Measurements from ENCODE around the gene PDCD10. TPM values are rescaled to one million over a fixed set of nuclear protein-coding genes. Genes with fewer than 3 reads are reported as not detected.

Gene PDCD10
- total RNA-seq, 2 experiments from 2014 or later = 51.6 to 52.8 TPM

DNA sequence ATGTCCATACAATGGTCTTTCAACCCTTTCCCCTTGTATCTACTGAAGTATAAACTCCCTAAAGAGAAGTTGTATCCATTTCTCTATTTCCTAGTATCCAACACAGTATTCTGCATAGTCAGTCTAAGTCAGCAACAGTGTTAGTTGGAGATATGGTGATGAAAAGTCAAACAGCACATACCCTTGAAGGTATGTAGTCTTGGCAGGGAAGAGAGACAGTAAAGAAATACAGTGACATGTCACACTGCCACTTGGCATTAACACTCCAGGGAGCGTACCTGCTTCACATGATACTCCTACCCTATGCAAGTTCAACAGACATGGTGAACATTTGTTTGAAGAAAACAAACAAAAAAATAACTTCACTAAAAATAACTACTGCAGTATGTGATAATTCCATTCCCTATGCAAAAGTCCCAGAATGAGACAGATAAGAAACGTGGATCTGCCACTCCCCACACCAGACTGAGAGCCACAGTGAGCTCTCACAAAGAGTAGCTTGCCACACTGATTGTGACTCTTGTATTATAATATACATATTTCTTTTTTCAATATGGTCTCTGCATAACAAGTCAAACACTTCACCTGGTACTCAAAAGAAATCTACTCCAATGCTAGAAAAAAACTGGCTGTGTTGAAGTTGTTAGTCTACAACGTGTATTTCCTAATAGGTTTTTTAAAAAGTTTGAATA lies 5.9 kb downstream of the PDCD10 start:
- Mint-ChIP-seq H3K9me3 (no peaks in the 10 kb centered on the region), H3K4me3 (no peak overlapping the region), H3K4me1 (peaks cover 34% of the 10 kb centered on the region), H3K27me3 (no peaks in the 10 kb centered on the region), H3K36me3 (peaks cover 13% of the 10 kb centered on the region), H3K27ac (no peak overlapping the region)
- DNase-seq (no peak), ATAC-seq (ENCODE audit: low read depth) (no peak)
- POLR2A ChIA-PET = no interaction called here

DNA sequence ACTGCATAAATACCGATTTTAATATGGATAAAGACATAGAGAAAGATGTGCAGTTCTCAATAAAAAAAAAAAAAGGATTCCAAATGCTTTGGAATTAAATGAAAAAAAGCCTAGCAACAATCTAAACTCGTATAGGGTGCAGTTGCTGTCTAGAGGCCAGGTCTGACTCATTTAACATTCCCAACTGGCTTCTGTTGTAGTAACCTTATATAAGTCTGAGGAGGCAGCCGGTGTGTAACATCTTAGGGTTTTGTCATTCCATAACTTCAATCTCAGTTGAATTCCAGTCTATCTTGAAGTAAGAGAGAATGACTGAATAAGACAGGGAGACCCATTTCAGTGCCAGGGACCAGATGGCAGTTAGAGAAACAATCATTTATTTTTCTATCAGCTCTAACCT lies 6.5 kb downstream of the PDCD10 start:
- Mint-ChIP-seq H3K27ac (no peak overlapping the region), H3K4me3 (no peak overlapping the region), H3K27me3 (no peaks in the 10 kb centered on the region), H3K36me3 (peaks cover 15% of the 10 kb centered on the region), H3K4me1 (peaks cover 32% of the 10 kb centered on the region), H3K9me3 (no peaks in the 10 kb centered on the region)
- DNase-seq = no peak
- no peak for ATAC-seq (ENCODE audit: low read depth)
- POLR2A ChIA-PET = no interaction called here

DNA sequence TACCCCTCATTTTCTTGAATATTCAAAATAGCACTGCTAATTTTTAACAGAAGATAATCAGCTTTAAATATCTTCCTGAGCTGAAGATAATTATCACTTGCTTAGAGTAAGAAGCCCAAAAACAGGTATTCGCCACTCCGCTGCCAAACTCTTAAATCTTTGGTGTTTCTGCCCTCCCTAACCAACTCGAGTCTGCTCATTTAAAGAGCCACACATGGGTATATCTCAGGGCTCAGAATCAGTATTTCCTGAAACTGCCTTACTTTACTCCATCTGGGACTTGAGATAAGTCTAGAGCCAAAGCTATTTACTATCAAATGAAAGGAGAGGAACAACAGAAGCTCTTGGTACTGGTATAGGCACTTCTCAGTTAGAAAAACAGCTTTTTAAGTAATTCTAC lies 10.8 kb downstream of the PDCD10 start:
- H3K4me3 Mint-ChIP-seq = no peak overlapping the region
- H3K9me3 Mint-ChIP-seq = no peaks in the 10 kb centered on the region
- POLR2A ChIA-PET = no interaction called here
- no peak overlapping the region for H3K27ac Mint-ChIP-seq
- no peak for DNase-seq
- peaks cover 30% of the 10 kb centered on the region for H3K36me3 Mint-ChIP-seq
- H3K4me1 Mint-ChIP-seq = peaks cover 14% of the 10 kb centered on the region
- H3K27me3 Mint-ChIP-seq = no peaks in the 10 kb centered on the region
- no peak for ATAC-seq (ENCODE audit: low read depth)

DNA sequence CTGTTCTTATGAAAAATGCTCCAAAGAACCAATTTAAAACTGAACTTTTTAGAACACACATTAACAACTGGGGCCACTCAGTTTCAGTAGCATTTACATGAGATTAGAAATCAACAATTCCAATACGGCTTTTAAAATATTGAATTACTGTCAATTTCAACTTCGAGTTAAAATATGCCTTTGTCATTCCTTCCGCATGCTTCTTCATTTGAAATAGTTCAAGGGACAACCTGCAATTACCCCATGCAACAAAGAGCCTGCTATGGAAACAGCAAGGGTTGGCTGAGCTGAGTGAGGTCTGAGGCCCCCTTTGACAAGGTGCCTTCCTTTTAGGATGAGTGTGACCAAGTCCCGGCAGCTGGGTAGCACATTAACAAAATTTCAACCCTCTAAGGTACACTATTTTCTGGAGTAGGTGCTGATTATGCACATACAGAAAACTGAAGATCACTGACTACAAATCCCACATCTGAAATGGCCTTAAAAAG lies 11.6 kb downstream of the PDCD10 start:
- Mint-ChIP-seq H3K27ac (no peak overlapping the region), H3K36me3 (peaks cover 38% of the 10 kb centered on the region), H3K4me3 (no peak overlapping the region), H3K27me3 (no peaks in the 10 kb centered on the region), H3K4me1 (peaks cover 12% of the 10 kb centered on the region), H3K9me3 (no peaks in the 10 kb centered on the region)
- no peak for ATAC-seq (ENCODE audit: low read depth)
- POLR2A ChIA-PET = no interaction called here
- no peak for DNase-seq

DNA sequence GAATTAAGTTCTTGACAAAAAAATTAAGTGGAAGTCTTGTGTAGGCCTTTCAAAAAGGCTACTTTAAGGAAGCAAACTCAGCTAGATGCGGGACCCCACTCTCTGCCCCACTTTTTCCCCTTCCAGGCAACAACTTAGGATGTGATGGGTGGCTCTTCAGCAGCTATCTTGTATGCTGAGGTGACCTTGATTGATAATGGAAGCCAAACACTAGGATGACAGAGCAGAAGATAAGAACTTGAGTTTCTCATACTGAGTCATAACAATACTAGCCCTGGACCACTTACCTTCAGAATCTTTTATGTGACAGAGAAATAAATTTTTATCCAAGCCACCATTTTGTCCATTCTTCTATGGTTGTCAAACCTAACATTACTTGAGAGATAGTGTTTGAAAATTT lies 16.1 kb downstream of the PDCD10 start:
- Mint-ChIP-seq H3K27ac (no peak overlapping the region), H3K27me3 (no peaks in the 10 kb centered on the region), H3K4me3 (no peak overlapping the region), H3K4me1 (peaks cover 12% of the 10 kb centered on the region), H3K36me3 (peaks cover 64% of the 10 kb centered on the region), H3K9me3 (no peaks in the 10 kb centered on the region)
- ATAC-seq (ENCODE audit: low read depth) = no peak
- no peak for DNase-seq
- POLR2A ChIA-PET = no interaction called here

DNA sequence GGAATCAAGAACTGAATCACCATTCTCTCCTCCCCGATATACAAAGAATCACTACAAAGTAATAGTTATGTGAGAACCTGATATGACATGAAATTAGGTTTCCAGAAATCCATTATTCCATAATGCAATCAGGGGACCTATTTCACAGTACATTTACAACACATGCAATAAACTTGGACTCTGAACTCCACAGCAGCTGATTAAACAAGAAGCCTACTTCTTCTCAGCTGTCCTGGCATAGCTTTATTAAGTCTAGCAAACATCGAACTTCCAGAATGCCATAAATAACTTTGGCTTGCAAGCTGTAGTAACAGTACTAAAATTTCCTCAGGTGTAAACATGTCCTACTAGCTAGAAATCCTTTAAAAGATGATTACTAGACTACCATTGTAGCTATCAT lies 17.8 kb downstream of the PDCD10 start:
- POLR2A ChIA-PET = no interaction called here
- no peaks in the 10 kb centered on the region for H3K27me3 Mint-ChIP-seq
- no peak overlapping the region for H3K27ac Mint-ChIP-seq
- peaks cover 69% of the 10 kb centered on the region for H3K36me3 Mint-ChIP-seq
- ATAC-seq (ENCODE audit: low read depth) (no peak), DNase-seq (no peak)
- H3K4me1 Mint-ChIP-seq = peaks cover 17% of the 10 kb centered on the region
- no peak overlapping the region for H3K4me3 Mint-ChIP-seq
- no peaks in the 10 kb centered on the region for H3K9me3 Mint-ChIP-seq

DNA sequence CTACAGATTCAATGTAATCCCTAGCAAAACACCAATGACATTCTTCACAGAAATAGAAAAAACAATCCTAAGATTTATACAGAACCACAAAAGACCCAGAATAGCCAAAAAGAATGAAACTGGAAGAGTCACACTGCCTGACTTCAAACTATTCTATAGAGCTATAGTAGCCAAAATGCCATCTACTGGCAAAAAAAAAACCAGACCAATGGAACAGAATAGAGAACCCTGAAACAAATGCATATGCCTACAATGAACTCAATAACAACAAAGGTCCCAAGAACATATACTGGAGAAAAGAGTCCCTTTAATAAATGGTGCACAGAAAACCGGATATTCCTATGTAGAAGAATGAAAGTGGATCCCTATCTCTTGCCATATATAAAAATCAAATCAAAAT lies 19.8 kb downstream of the PDCD10 start:
- ATAC-seq (ENCODE audit: low read depth) = no peak
- no peak overlapping the region for H3K4me3 Mint-ChIP-seq
- POLR2A ChIA-PET = no interaction called here
- no peak for DNase-seq
- no peak overlapping the region for H3K27ac Mint-ChIP-seq
- H3K9me3 Mint-ChIP-seq = no peaks in the 10 kb centered on the region
- no peaks in the 10 kb centered on the region for H3K27me3 Mint-ChIP-seq
- H3K36me3 Mint-ChIP-seq = peaks cover 71% of the 10 kb centered on the region
- H3K4me1 Mint-ChIP-seq = peaks cover 24% of the 10 kb centered on the region

DNA sequence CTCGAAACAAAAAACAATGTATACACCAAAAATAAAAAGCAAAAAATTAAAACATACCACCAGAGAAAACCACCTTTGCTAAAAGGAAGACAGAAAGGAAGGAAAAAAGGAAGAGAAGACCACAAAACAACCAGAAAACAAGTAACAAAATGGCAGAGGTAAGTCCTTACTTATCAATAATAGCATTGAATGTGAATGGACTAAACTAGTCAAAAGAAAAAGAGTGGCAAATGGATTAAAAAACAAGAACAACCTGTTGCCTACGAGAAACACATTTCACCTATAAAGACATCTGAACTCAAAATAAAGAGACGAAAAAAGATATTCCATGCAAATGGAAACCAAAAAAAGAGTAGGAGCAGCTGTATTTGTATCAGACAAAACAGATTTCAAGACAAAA lies 22.2 kb downstream of the PDCD10 start:
- Mint-ChIP-seq H3K4me1 (peaks cover 26% of the 10 kb centered on the region), H3K4me3 (no peak overlapping the region), H3K27me3 (no peaks in the 10 kb centered on the region), H3K36me3 (peaks cover 60% of the 10 kb centered on the region), H3K27ac (no peak overlapping the region), H3K9me3 (no peaks in the 10 kb centered on the region)
- no peak for ATAC-seq (ENCODE audit: low read depth)
- no peak for DNase-seq
- POLR2A ChIA-PET = no interaction called here

DNA sequence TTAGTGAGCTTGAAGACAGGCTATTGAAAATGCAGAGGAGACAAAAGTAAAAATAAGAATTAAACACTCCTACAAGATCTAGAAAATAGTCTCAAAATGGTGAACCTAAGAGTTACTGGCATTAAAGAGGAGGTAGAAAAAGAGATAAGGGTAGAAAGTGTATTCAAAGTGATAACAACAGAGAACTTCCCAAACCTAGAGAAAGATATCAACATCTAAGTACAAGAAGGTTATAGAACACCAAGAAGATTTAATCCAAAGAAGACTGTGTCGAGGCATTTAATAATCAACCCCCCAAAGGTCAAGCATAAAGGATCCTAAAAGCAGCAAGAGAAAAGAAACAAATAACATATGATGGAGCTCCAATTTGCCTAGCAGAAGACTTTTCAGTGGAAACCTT lies 23.3 kb downstream of the PDCD10 start:
- POLR2A ChIA-PET = no interaction called here
- Mint-ChIP-seq H3K36me3 (peaks cover 63% of the 10 kb centered on the region), H3K9me3 (no peaks in the 10 kb centered on the region), H3K4me1 (peaks cover 26% of the 10 kb centered on the region), H3K4me3 (no peak overlapping the region), H3K27me3 (no peaks in the 10 kb centered on the region), H3K27ac (no peak overlapping the region)
- DNase-seq = no peak
- no peak for ATAC-seq (ENCODE audit: low read depth)

DNA sequence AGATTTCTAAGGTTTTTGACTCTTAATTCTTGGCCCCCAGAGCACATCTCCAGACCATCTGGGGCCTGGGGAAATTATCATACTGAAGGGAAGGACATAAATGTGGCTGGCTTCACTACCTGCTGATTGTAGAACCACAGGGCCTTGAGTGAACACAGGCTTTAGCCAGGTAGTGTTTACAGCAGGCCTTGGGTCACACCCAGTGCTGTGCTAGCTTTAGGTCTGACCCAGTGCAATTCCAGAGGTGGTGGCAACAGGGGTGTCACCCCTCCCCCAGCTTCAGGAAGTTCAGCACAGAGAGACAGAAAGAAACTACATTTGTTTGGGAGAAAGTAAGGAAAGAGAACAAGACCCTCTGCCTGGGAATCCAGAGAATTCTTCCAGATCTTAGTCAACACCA lies 24.1 kb downstream of the PDCD10 start:
- Mint-ChIP-seq H3K27ac (peak overlapping the region; percentile 40), H3K27me3 (no peaks in the 10 kb centered on the region), H3K4me3 (no peak overlapping the region), H3K9me3 (no peaks in the 10 kb centered on the region), H3K36me3 (peaks cover 62% of the 10 kb centered on the region), H3K4me1 (peaks cover 30% of the 10 kb centered on the region)
- DNase-seq = no peak
- no peak for ATAC-seq (ENCODE audit: low read depth)
- POLR2A ChIA-PET = no interaction called here

DNA sequence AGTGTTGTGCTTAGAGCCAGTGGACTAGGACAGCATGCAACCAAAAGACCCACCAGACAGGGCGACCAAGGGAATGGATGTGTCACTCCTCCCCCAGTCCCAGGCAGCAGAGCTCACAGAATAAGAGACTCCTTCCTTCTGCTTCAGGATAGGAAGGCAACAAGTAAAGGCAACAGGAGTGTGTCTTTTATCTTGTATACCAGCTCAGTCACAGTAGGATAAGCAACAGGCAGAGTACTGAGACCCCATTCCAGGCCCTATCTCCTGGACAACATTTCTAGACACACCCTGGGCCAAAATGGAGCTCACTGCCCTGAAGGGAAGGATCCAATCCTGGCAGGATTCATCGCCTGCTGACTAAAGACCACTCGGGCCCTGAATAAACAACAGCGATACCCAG lies 25.0 kb downstream of the PDCD10 start:
- H3K36me3 Mint-ChIP-seq = peaks cover 53% of the 10 kb centered on the region
- H3K27ac Mint-ChIP-seq = no peak overlapping the region
- ATAC-seq (ENCODE audit: low read depth) = no peak
- POLR2A ChIA-PET = no interaction called here
- no peaks in the 10 kb centered on the region for H3K9me3 Mint-ChIP-seq
- H3K4me3 Mint-ChIP-seq = no peak overlapping the region
- no peaks in the 10 kb centered on the region for H3K27me3 Mint-ChIP-seq
- no peak for DNase-seq
- peaks cover 26% of the 10 kb centered on the region for H3K4me1 Mint-ChIP-seq

DNA sequence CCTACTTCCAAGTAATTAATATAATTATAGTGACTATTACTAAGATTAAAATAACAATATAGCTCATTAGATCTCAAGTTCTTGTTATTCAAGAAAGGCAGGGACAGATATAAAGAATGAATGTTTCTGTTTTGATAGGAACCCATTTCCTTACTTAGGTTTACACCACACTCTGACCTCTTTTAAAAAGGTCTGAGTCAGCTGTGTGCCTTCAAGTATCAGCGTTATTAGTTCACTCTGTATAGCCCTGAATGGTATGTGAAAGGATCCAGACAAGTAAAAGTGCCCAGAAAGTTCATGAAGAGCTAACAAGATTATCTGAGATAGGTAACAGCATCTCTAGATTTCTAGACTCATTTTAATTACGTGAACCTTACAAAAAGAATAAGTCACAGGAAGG lies 28.9 kb downstream of the PDCD10 start:
- H3K9me3 Mint-ChIP-seq = no peaks in the 10 kb centered on the region
- POLR2A ChIA-PET = no interaction called here
- H3K4me1 Mint-ChIP-seq = peaks cover 6% of the 10 kb centered on the region
- no peak overlapping the region for H3K4me3 Mint-ChIP-seq
- DNase-seq = no peak
- no peaks in the 10 kb centered on the region for H3K27me3 Mint-ChIP-seq
- ATAC-seq (ENCODE audit: low read depth) = no peak
- peaks cover 39% of the 10 kb centered on the region for H3K36me3 Mint-ChIP-seq
- no peak overlapping the region for H3K27ac Mint-ChIP-seq

DNA sequence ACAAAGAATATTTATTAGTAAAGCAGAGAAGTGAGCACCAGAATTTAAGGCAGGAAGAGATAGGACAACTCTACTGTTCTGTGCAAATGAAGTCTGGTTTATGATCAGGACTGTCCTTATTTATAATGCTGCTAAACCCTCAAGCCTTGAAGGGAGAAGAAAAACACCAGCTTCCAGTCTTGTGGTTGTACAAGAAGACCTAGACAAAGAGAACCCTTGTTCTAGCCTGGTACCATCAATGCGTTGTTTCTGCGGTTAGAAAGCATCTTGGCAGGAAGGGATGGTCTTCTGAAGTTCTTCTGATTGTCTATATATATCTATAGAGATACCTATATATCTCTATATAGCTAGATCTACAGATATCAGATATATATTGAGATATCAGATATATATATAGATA lies 33.8 kb downstream of the PDCD10 start:
- Mint-ChIP-seq H3K9me3 (no peaks in the 10 kb centered on the region), H3K4me3 (no peak overlapping the region), H3K4me1 (peaks cover 2% of the 10 kb centered on the region), H3K27me3 (no peaks in the 10 kb centered on the region), H3K36me3 (peaks cover 16% of the 10 kb centered on the region), H3K27ac (no peak overlapping the region)
- ATAC-seq (ENCODE audit: low read depth) = no peak
- POLR2A ChIA-PET = no interaction called here
- DNase-seq = no peak

DNA sequence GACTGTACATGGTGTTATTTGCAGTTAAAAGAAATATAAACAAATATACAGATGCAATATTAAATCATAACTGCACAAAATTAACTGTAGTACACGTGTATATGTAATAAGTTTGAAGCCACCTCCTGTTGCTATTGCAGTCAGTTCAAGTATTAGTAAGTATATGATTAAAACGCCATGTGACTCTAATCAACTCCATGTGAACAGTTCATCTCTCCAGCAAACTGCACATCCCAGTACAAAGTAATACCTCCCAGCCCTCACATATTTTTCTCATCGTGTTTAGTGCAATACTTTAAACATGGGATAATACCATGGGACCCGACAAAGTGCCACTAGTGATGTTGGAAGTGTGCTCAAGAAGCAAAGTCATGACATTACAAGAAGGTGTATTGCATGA lies 34.6 kb downstream of the PDCD10 start:
- H3K27ac Mint-ChIP-seq = no peak overlapping the region

DNA sequence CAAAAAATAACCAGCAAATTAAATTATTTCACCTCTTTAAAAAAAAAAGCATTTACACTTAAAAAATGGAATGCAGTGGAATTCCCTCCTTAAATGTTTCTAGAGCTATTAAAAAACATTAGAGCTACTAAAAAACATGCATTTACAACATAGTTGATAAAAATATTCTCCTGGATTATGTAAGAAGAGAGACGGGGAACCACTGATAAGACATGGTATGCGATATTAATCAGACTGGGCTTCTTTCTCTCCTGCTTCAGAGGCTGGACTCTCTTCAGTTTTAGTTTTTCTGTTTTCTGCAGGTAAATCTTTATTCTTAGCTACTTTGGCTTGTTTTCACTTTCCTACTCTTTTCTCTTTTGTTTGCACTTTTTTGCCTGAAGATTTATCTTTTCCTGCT lies 40.6 kb downstream of the PDCD10 start:
- DNase-seq = no peak
- ATAC-seq (ENCODE audit: low read depth) = no peak
- Mint-ChIP-seq H3K9me3 (no peaks in the 10 kb centered on the region), H3K4me1 (peaks cover 12% of the 10 kb centered on the region), H3K4me3 (no peak overlapping the region), H3K36me3 (peaks cover 19% of the 10 kb centered on the region), H3K27ac (no peak overlapping the region), H3K27me3 (no peaks in the 10 kb centered on the region)
- POLR2A ChIA-PET = no interaction called here

More for the DNA sequence above, 34.6 kb downstream of the PDCD10 start:
- DNase-seq (no peak), ATAC-seq (ENCODE audit: low read depth) (no peak)
- Mint-ChIP-seq H3K27me3 (no peaks in the 10 kb centered on the region), H3K36me3 (peaks cover 17% of the 10 kb centered on the region), H3K9me3 (no peaks in the 10 kb centered on the region), H3K4me3 (no peak overlapping the region), H3K4me1 (no peaks in the 10 kb centered on the region)
- POLR2A ChIA-PET = no interaction called here
